GM19043 (cell line): ENCODE results near the gene P3R3URF.

Experiments used
- ATAC-seq: cut with Tn5 transposase; IDR thresholded peaks from one replicate; pipeline ENCODE4 v1.9.1; 2021; ENCODE audit warnings: low read depth; ENCODE audit not compliant: unreplicated experiment

P3R3URF gene

DNA sequence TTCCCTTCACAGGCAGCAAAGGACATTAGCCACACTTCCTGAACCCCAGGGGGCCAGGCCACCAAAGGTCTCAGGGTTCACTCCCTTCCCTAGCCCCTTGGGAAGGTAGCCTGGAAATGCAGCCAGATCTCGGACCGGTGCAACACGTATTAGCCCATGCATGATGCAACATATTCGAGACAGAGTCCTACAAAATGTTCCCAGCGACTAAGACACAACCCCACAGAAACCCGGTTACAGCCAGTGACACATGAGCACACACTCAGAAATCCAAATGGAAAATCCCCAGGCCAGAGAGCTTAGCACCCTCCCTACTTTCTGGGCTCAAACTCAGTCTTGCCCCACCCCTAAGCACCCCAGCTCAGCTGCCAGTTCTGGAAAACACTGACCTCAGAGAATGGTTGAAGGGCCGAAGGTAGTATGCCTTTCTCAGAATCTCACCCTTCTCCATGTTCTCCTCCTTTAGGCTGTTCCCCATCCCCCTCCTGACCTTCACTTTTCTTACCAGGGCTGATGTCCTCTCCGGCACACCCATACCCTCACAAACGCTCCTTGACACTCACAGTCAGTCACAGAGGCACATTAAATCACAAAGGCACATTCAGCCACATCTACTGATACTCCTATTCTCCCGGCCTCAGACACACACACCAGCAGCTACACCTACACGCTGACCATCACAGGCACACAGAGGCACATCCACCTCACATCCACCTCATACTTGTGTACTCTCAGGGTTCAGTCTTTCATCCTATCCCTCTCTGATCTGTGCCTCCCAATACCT, 1.6 kb downstream of the P3R3URF start, which contains the start of gene TSPAN1:
Gene TSPAN1, plus strand, starts transcription at position 640 of the 784 bp plus-strand sequence. CDS start 6,021 bp downstream, outside the sequence.
- ATAC-seq = no peak

DNA sequence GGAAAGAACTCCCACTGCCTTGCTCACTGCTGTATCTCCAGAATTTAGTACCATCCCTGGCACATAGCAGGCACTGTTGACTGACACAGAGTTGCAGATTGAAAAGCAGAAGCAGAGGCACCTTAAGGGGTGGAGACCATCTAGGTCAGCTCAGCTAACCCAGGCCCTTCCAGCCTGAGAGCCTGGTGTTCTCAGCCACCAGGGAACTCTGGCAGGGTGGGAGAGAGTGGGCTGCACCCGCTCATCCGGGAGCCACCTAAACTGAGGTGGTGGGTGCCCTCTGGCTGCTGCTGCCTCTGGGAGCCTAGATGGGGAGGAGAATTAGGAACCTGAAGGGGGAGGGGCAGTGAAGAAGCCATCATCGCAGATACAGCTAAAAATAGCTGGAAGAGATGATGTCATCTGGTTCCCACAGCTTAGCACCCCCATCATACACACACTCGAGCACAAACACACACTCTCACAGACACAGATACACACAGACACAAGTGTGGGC, 2.9 kb downstream of the P3R3URF start:
- no peak for ATAC-seq

DNA sequence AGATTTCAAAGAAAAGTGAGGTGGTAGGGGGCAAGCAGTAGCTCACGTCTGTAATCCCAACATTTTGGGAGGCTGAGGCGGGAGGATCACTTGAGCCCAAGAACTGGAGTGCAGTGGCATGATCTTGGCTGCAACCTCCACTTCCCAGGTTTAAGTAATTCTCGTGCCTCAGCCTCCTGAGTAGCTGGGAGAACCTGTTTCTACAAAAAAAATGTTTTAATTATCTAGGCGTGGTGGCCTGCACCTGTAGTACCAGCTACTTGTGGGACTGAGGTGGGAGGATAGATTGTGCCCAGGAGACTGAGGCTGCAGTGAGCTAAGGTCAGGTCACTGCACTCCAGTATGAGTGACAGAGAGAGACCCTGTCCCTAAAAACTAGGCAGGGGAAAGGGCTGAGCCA, 4.0 kb downstream of the P3R3URF start:
- no peak for ATAC-seq

DNA sequence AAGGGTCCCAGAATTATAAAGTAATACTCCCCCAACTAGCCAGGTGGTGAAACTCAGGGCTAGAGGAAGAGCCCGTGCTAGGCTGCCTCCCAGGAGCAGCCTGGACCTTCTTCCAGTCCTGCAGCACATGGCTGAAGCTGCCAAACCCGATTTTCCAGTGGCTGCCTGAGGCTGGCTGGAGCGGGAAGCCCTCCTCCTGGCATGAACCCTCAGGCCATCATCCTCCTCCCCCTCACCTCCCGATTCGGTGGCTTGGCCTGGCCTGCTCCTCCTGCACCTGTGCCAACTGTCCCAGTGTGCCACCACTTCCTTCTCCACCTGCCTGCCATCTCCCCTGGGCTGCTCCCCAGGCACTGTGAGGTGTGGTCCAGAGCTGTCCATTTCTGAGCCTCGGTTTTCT, 4.4 kb downstream of the P3R3URF start:
- ATAC-seq = no peak

DNA sequence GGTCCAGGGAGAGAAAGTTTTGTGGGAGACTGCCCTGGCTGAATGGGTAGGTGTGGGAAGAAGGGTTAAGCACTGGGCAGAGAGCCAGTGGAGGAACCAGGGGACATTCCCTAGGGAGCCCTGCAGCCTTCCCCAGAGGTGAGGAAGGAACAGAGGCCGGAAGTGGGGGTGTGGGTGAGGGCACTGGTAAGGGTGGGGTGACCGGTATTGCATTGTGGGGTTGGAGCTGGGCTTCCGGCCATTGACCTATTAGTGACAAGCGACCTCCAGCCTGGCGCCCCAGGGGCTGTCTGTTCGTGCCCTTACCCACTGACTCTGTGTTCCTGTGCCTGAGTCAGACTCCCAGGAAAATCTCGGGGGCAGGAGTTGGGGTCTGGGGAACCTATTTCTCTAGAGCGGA, 4.9 kb downstream of the P3R3URF start:
- ATAC-seq = no peak

DNA sequence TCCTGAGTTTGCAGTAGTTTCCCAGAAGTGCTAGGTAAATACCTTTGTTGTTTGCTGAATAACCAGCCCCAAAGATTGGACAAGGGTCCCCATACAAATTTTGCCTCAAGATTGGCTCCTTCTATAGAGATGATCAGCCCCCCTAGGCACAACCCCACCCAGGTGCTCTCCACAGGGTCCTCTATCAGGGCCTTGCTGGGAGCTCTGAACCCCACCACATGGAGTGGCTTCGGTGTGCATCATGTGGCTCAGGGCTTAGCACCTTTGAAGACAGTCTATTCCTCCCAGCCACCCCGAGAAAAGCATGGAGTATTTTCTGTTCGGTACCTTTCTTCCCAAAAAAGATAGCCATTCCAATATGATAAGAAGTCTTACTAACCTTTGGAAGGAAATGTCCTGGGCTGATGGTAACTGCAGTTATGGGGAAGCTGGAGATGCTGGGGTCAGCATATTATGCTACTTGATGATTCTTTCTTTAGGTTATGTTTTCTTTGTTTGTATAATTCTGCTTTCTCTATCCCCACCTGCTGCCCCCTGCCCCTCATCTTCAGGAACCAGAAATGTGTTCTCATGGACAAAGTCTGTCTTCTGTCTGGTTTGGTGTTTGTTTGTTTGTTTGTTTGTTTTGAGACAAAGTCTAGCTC, 6.4 kb downstream of the P3R3URF start:
- ATAC-seq = no peak

DNA sequence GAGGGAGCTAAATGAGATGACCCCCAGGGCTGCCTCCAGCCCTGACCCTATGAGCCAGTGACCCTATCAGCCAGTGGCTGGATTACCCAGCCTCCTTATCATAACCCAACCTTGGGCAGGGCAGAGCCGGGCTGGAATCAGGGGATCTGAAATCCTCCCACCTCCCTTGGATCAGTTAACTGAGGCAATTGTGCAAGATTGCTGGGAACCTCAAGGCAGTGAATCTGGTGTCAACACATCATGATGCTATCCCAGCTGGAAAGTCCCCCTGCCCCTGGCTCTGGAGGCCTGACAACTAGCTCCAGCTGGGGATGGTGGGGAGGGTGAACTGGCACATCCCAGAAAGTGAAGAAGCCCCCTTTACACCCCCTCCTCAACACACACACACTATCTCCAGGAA, 7.8 kb downstream of the P3R3URF start:
- no peak for ATAC-seq

DNA sequence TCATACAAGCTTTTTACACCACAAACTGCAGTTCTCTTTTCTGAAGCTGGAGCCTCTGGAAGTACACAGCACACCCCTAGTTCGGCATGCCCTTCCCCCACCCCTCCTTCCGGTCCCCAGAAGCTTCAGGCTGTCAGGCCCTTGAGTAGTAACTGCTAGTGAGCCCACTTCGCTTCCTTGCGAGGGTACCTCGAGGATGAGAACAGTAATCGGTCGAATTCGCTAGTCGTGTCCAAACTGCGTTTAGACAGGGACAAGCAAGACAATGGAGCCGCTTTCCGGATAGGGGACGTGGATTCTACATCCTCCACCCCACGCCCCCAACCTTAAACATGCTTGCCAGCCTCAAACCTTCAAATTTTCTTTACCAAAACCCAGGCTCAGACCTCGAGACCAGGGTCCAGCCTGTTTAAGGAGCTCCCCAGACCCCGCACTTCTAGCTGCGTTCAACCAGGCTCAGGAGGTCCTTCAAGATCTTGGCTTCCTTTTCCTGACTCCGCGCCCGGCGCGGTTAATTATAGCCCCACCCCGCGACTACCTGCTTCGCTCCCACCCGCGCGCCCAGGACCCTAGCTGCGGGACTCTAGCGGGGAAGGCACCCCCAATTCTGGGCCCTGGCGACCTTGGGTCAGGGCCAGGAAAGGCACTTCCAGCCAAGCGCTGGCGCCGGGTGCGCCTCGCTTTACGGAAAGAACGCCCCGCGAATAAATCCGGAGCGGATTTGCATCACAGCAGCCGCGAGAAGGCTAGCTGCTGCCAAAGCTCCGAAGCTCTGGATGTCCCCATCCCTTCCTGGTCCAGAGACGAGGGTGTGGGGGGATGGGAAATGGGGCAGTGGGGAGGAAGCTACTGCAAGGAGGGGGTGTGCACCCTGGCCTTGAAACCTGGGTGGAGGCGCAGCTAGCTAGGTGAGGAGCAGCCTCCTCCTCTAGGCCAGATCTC, 9.5 kb downstream of the P3R3URF start:
- no peak for ATAC-seq

DNA sequence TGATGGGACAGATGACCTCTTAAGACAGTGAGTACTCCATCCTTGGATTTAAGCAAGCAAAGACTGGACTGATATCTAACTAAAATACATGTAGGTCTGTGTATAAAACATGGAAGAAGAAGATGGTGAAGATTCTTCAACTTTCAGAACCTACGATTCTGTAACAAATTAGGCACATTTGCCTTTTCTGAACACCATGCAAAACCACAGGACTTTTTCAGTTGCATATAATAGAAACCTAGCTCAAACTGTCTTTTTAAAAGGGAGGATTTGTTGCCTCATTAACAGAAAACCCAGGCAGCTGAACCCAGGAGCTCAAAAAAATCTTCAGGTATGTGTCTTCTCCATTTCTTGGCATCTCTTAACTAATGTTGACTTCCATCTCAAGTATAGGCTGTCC, 16.1 kb downstream of the P3R3URF start:
- ATAC-seq = no peak

DNA sequence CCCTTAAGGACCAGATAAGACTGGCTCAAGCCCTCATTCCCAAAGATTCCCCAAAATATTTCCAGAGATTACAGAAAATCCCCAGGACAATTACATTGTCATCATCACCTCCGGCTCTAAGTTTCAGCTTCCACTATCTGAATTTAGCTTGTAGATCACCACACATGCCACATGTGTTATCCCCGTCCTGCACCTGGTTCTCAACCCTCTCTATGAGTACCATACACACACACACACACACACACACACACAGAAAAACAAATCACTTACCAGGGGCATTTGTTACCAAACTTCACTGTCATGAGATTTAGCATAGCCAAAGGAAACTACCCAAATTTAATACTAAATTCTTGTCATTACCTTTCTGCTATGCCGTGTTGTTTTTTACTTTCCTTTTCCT, 16.8 kb downstream of the P3R3URF start:
- no peak for ATAC-seq

DNA sequence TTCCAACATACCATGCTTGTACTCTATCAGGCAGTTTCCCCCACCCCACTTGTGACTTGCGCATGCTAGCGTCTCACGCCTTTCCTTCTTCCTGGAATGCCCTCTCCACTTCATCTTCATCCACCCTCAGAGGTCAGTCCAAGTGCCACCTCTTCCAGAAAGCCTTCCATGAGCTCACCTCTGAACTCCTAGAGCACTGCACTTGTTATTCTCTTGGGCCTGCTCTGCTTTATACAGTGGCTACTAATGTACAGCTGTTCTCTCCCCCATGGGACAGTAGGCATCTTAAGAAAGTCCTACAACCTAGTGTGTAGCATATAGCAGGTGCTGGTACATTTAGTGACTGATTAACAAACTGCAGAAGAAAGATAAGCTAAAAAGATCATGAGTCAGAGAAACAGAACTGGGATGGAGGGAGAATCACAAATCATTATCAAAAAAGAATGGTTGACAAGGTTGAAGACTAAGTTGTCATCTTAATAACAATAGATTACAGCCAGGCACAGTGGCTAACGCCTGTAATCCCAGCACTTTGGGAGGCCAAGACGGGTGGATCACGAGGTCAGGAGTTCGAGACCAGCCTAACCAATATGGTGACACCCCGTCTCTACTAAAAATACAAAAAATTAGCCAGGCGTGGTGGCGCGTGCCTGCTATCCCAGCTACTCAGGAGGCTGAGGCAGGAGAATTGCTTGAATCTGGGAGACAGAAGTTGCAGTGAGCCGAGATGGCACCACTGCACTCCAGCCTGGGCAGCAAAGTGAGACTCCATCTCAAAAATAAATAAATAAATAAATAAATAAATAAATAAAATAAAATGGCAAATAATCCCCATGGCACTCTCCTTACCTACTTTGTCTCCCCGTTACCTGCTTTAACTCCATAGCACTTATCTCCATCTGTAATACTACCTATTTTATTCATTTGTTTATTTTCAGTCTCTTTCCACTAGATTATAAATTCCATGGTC, 17.7 kb downstream of the P3R3URF start:
- ATAC-seq = peak; percentile 92

DNA sequence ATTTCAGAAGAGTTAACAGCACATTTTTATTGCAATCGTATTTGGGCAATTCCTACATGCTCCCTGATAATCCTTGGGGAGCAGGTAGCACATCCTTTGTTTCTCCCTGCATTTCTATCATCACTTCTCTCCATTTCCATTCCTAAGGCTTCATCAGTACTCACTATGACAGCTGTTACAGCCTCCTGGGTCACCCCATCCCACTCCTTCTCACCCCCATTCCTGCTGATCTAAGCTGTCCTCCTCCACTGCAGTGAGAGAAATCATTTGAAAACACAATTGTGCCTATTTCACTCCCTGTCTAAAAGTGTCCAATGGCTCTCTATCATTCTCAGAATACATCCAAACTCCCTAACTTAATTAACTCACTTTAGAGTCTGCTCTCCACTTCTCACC, 18.4 kb downstream of the P3R3URF start:
- ATAC-seq = no peak

DNA sequence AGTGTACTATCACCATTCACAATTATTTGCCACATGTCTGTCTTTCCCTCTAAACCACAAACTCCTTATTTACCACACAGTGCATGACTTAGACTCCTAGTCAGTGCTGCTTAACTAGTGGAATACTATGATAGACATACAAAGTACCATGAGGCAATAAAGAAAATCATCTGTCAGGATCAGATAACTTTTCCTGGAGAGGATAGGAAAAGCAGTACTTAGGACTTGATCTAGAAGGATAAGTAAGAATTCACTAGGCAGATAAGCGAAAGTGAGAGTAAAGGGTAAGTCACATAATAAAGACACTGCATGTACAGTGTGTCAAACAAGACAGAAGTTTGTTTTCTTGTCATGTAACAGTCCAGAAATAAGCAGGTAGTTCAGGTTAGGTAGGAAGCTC, 22.6 kb downstream of the P3R3URF start:
- ATAC-seq = no peak

DNA sequence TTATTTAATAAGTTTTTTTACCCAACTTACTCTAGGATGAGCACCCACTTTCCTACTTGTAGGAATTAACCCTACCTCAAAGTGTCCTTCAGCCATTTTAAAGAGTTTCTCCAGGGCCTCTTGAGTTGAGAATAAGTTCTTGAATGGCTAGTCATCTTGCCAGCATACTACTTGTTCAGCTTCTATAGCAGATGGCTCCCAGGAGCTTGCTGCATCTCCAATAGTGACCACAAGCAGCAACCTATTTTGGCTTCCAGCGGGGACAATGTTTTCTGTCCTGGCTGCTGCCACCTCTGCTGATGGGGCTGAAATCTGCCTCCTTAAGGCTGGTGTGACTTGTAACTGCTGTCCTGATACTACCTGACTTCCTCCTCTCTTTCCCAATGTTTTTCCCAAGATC, 23.1 kb downstream of the P3R3URF start:
- no peak for ATAC-seq

DNA sequence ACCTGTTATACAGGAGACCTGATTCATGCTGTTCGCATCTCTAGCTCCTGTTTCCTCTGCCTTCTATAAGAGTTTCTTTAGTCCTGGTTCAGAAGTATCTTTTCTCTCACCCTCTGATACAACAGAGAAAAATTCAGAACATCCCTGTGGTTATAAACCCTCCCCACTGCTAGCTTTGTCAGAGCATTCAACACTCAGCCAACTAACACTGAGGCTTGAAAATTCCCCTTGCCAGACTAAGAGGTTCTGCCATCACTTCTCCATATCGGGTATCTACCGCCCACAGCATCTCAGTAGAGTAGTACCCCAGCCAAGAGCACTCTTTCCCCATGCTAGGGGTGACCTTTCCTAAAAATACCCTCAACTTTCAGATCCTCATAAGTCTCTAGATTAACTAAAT, 24.3 kb downstream of the P3R3URF start:
- ATAC-seq = no peak

DNA sequence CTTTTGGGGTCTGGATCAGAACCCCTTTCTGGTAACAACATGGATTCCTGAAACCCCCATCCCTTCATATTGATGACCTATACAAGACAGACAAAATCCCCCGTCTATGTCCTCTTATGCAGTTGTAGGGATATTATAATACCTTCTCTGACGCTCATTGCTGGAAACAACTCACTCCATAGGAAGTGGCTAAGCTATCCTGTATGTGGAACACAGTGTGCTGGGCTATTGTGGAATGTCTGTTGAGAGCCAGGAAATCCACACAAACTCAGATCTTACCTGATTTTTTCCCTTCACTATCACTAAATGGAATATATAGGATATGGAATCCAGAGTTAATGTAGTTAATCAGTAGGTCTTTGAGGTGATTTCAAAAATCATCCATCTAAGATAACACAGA, 26.2 kb downstream of the P3R3URF start:
- ATAC-seq = no peak

DNA sequence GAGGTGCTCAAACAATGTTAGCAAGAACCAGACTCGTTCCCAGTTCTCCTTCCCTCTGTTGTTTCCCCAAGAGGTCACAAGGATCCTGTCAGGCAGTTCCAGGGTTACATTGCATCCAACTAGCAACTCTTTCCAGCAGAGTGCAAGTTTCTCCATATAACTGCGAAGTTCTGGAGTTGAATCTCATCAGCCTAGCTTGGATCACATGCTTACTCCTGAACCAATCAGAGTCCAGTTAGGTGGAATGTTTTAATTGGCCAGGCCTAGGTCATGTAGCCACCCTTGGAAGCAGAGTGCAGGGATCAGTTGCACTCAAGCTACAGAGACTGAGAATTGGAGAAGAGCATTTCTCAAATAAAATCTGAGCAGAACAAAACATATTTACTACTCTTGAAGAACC, 28.0 kb downstream of the P3R3URF start:
- ATAC-seq = no peak

DNA sequence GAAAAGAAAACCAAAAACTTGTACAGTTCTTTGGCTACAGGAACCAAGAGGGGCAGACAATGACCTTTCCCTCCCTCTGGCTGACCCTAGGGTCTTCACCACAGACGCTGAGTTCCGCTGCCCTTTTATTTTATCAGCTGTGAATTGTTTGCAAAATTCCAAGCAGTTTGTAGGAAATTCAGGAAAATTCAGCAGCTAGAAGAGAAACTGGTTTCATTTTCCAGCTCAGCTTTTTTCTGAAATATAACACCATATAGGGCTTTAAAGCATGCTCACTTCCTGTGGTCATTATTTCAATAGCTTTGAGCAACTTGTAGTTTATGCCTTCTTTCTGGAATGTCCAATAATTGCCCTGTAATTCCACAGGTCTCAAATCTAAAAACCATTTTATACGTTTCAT, 38.4 kb downstream of the P3R3URF start:
- no peak for ATAC-seq

DNA sequence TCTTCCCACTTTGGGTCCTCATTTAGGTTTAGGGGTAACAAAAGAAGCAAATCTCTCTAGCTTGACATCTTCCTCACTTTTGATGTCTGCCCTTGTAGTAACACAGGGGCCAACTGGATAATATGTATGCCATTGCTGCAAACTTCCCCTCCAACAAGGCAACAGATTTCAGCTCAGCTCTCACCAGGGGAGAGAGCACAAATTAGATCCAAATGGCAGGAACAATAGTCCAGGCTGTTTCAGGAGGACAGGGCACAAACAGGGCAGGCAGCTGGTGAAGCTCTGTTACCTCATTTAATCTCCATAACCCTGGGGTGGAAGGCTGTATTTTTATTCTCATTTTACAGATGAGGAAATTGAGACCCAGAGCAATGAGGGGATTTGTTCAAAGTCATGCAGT, 39.6 kb downstream of the P3R3URF start:
- no peak for ATAC-seq
